Transverse colon (tissue), 4 donors: ENCODE data around the gene AK9.

Source experiments
- CTCF ChIP-seq, 5 experiments: fragments of 200-600 bp in 3 of 5; fragments of 450-650 bp in 2 of 5; sonication (generic) in 3 of 5; IDR thresholded peaks; 1 replicate in 2 of 5; 2 replicates in 3 of 5; pipeline ENCODE4 v1.5.1; 2016 to 2017; ENCODE audit warnings: antibody characterized with exemption in 5 of 5, inconsistent platforms in 3 of 5, mild to moderate bottlenecking in 2 of 5, moderate library complexity in 1 of 5
- EP300 ChIP-seq: sonication (generic); formaldehyde crosslinking; IDR thresholded peaks from one replicate; pipeline ENCODE4 v1.6.1; 2017; ENCODE audit warnings: antibody characterized with exemption, low read depth
- POLR2A ChIP-seq: fragments of 450-650 bp; IDR thresholded peaks from one replicate; pipeline ENCODE4 v1.6.1; 2016; ENCODE audit warnings: antibody characterized with exemption, mild to moderate bottlenecking, moderate library complexity
- POLR2AphosphoS5 ChIP-seq, 3 donors: sonication (generic); formaldehyde crosslinking; IDR thresholded peaks; one replicate each; pipeline ENCODE4 v1.6.1; 2016; ENCODE audit warnings: antibody characterized with exemption in 3 of 3

GRCh38 chr6:109672175-109672574 lies 18.8 kb downstream of the AK9 start:
- no peak for TF ChIP-seq CTCF (IDR thresholded peaks at IDR 0.05)
- no peak for TF ChIP-seq POLR2A
- TF ChIP-seq EP300: no peak
- no peak for TF ChIP-seq POLR2AphosphoS5 (IDR thresholded peaks at IDR 0.05)
